Measurements from ENCODE around the gene DCTN1. TPM values are rescaled to one million over a fixed set of nuclear protein-coding genes. Genes with fewer than 3 reads are reported as not detected.

Gene DCTN1
- total RNA-seq, result 165 and 170 TPM in 2 replicates
- 120 and 130 TPM in 2 replicates for polyA plus RNA-seq
- 110 and 121 TPM in 2 replicates for polyA plus RNA-seq (2011; cell fraction: cytosol; rRNA removed)
- 166 and 178 TPM in 2 replicates for polyA plus RNA-seq (2011; cell fraction: nucleus; rRNA removed)
- 149 and 151 TPM in 2 replicates for polyA plus RNA-seq (2012)
- polyA minus RNA-seq, result 220 and 227 TPM in 2 replicates
- 83.8 TPM for polyA minus RNA-seq (2011; cell fraction: cytosol; rRNA and poly(A)+ RNA removed)
- 58.7 and 74.9 TPM in 2 replicates for polyA minus RNA-seq (2011; cell fraction: nucleus; rRNA and poly(A)+ RNA removed)
- percentile 69 among the genes with signal in this experiment for Bru-seq, nascent RNA
- BruChase-seq, experiment 1, labeled RNA remaining after a 6-hour chase, result percentile 90 among the genes with signal in this experiment
- percentile 84 among the genes with signal in this experiment for BruChase-seq, experiment 2, labeled RNA remaining after a 2-hour chase
- long read RNA-seq, full-length matches to known transcripts, result 217 of 570 reads
- long read RNA-seq, partial matches to known transcripts, result 308 of 570 reads
- long read RNA-seq, other reads (novel, unspliced or antisense), result 45 of 570 reads

GRCh38 chr2:74379851-74380789, at the start of gene DCTN1:
Gene DCTN1, minus strand, starts transcription at chr2:74380311. Its CDS starts 274 bp downstream, at chr2:74380037.
- CTCF ChIA-PET, result interaction anchor here (1.7 to 2.2 kb wide), 2 partner anchors 11 to 45 kb away, joined by 4 to 15 read pairs; no protein-coding TSS in a partner anchor
- dilution Hi-C loops (cut with MboI; ENCODE audit: extremely low pct_ligation_motif_present, low sequenced_read_pairs) (no loop called here), intact Hi-C loops (cut with micrococcal nuclease) (no loop called here)
- H3K4me3 ChIP-seq (replicated peaks in 1 of 3; ENCODE audit: insufficient read depth in 1 of 3, low read depth in 1 of 3, low read length in 3 of 3), result no peak within 1 kb of the TSS
- peak; percentile 30 for DNase-seq (ENCODE audit: low read depth, low spot score)
- no peak within 1 kb of the TSS for H3K4me2 ChIP-seq (ENCODE audit: insufficient read depth, low read length)
- no TSS peak for BruUV-seq (replicated peaks)
- POLR2A ChIA-PET, result interaction anchor here (0.8 kb wide), 1 partner anchor 12 kb away, joined by 6 read pairs; no protein-coding TSS in a partner anchor
- peak; percentile 91 for FAIRE-seq
- H3K79me2 ChIP-seq (ENCODE audit: control insufficient read depth, insufficient read depth, low read length), result peaks cover 38% of the 10 kb centered on the region
- H3K9me1 ChIP-seq (replicated peaks; ENCODE audit: control insufficient read depth, extremely low read depth, insufficient read depth, low read length), result no peaks in the 10 kb centered on the region
- no peak for TF ChIP-seq CTCF (IDR thresholded peaks at IDR 0.05; ENCODE audit: extremely low read depth in 1 of 2, insufficient read depth in 1 of 2, low read depth in 1 of 2, low read length in 2 of 2)
- TF ChIP-seq POLR2A (IDR thresholded peaks at IDR 0.05; ENCODE audit: low read depth, low read length), result no peak
- no peak for TF ChIP-seq FOS (IDR thresholded peaks at IDR 0.05; ENCODE audit: borderline replicate concordance, insufficient read depth, low read length)
- TF ChIP-seq JUN (IDR thresholded peaks at IDR 0.05; ENCODE audit: borderline replicate concordance, insufficient read depth, insufficient read length, low read depth), result no peak
- TF ChIP-seq, protein P1, sequence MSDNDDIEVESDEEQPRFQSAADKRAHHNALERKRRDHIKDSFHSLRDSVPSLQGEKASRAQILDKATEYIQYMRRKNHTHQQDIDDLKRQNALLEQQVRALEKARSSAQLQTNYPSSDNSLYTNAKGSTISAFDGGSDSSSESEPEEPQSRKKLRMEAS (IDR thresholded peaks at IDR 0.05; ENCODE audit: insufficient read depth, insufficient read length), result no peak
- TF ChIP-seq GATA2 (IDR thresholded peaks at IDR 0.05; ENCODE audit: insufficient read depth, insufficient read length, low read depth, low read length), result no peak
- no peak for TF ChIP-seq EZH2 (IDR thresholded peaks at IDR 0.05; ENCODE audit: borderline replicate concordance, low read depth, low read length, severe bottlenecking)
- no peak within 1 kb of the TSS for H3K9ac ChIP-seq (replicated peaks; ENCODE audit: extremely low read depth, insufficient read depth, low read length)
- H3K9me3 ChIP-seq (replicated peaks; ENCODE audit: control insufficient read depth, insufficient read depth, low read length), result no peaks in the 10 kb centered on the region
- H4K20me1 ChIP-seq (replicated peaks; ENCODE audit: control insufficient read depth, extremely low read depth, insufficient read depth, low read length), result no peaks in the 10 kb centered on the region
- no peaks in the 10 kb centered on the region for H3K27me3 ChIP-seq (ENCODE audit: control insufficient read depth in 2 of 2, insufficient read depth in 2 of 2, low read length in 2 of 2)
- no peak within 1 kb of the TSS for H2AFZ ChIP-seq (ENCODE audit: low read depth, low read length)
- H3K36me3 ChIP-seq (ENCODE audit: control insufficient read depth in 2 of 2, extremely low read depth in 1 of 2, insufficient read depth in 2 of 2, low read length in 2 of 2), result peaks cover 0 to 14% of the 10 kb centered on the region in 2 experiments
- H3K4me1 ChIP-seq (ENCODE audit: control insufficient read depth, extremely low read depth, insufficient read depth, low read length), result peaks cover 5% of the 10 kb centered on the region
- no peak within 1 kb of the TSS for H3K27ac ChIP-seq (ENCODE audit: insufficient read depth, low read depth, low read length)
